Gastrocnemius medialis (tissue), 4 donors: ENCODE results near the gene WDR76. TPM values are rescaled to one million over a fixed set of nuclear protein-coding genes. Genes with fewer than 3 reads are reported as not detected.

Experiments used
- ATAC-seq, 2 donors: fragments of 150-250 bp; one replicate each; pipeline ENCODE4 v1.9.1; 2016
- DNase-seq, 2 donors: peaks; one replicate each; pipeline ENCODE4 v3.0.0-alpha.2; 2019
- H3K27ac ChIP-seq, 4 donors: fragments of 200-600 bp; sonication (generic); 1 replicate in 1 of 4; 2 replicates in 3 of 4; pipeline ENCODE4 v1.5.1; 2016 to 2018; ENCODE audit warnings: mild to moderate bottlenecking in 2 of 4, moderate library complexity in 1 of 4
- H3K27me3 ChIP-seq, 3 donors: fragments of 200-600 bp; sonication (generic) in 2 of 3; 1 replicate in 1 of 3; 2 replicates in 2 of 3; pipeline versions ENCODE4 v1.5.1 to v1.6.0; 2016 to 2019; ENCODE audit warnings: mild to moderate bottlenecking in 1 of 3, moderate library complexity in 1 of 3
- H3K36me3 ChIP-seq, 2 donors: fragments of 200-600 bp; sonication (generic) in 1 of 2; one replicate each; pipeline ENCODE4 v1.5.1; 2017 to 2018
- H3K4me1 ChIP-seq, 2 donors: fragments of 200-600 bp; sonication (generic) in 1 of 2; one replicate each; pipeline ENCODE4 v1.5.1; 2016 to 2017; ENCODE audit warnings: mild to moderate bottlenecking in 2 of 2
- H3K4me3 ChIP-seq, 4 donors: fragments of 200-600 bp; sonication (generic) in 3 of 4; 1 replicate in 1 of 4; 2 replicates in 3 of 4; pipeline ENCODE4 v1.5.1; 2016 to 2019; ENCODE audit warnings: mild to moderate bottlenecking in 2 of 4
- H3K9me3 ChIP-seq, 3 donors: fragments of 200-600 bp; sonication (generic) in 2 of 3; 1 replicate in 1 of 3; 2 replicates in 2 of 3; pipeline ENCODE4 v1.5.1; 2016 to 2019
- POLR2A ChIP-seq, 2 donors: fragments of 450-650 bp; IDR thresholded peaks; one replicate each; pipeline ENCODE4 v1.6.1; 2017; ENCODE audit warnings: antibody characterized with exemption in 2 of 2, mild to moderate bottlenecking in 2 of 2, moderate library complexity in 2 of 2
- in situ Hi-C, 4 donors: fragments of 200-750 bp; cut with MboI; loops; one replicate each; pipeline versions ENCODE4 v1.15.0 to v1.8.0; 2017; ENCODE audit warnings: low sequenced_read_pairs in 4 of 4
- intact Hi-C: fragments of 100-400 bp; cut with DNase I; formaldehyde crosslinking; loops from one replicate; pipeline ENCODE4 v1.15.1; 2023; ENCODE audit warnings: low total_unique reads
- total RNA-seq, 4 donors: library from RNA; depleted of rRNA; stranded (reverse); fragments of >200 nt; gene quantifications; one replicate each; pipeline versions ENCODE4 v1.1.0 to v1.2.3, GENCODE V29; 2016
- TF ChIP-seq, protein P1 (sequence below), 5 experiments: fragments of 450-650 bp in 3 of 5; fragments of 200-600 bp in 2 of 5; sonication (generic) in 2 of 5; IDR thresholded peaks in 4 of 5; conservative IDR thresholded peaks in 1 of 5; 1 replicate in 4 of 5; 2 replicates in 1 of 5; pipeline ENCODE4 v1.5.1; 2016 to 2019; ENCODE audit warnings: antibody characterized with exemption in 5 of 5, mild to moderate bottlenecking in 3 of 5, moderate library complexity in 3 of 5

The WDR76 gene
- total RNA-seq, 4 donors from 2014 or later, result 0.12 to 1.0 (median 0.37) TPM

DNA sequence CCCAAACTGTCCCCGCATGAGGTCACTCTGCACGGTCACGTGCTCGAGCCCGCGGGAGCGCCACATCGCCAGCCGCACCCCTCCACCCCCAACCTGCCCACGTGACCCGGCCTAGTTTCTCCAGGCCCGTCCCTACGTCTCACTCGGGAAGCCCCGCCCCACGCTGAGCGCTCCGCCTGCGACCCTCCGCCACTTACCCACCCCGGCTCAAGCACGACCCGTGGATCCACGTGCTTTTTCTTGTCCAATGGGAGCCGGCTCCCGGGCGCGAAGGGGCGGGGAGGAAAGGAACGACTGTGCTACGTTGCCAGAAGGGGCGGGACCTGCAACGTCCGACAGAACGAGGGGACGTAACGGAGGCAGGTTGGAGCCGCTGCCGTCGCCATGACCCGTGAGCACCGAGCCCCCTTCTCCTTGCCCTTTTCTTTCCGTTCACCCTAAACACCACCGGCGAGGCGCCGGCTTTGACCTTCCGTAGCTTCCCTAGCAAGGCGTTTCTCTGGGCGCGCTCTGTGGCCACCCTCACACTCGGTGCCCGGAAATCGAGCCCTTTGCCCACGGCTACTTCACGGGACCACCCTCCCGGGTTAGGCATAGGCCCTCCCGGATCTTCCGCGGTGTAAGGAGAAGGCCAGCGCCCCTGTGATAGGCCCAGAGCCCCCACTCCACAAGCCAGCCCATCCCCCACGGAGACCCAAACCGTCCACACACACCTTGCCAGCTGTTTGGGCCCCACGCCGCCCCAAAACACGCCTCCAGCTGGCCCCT is 34.6 kb upstream of the WDR76 start, which contains the start of gene SERF2:
TSS of gene SERF2 (plus strand) at position 328 of the 768 bp plus-strand sequence. CDS start at position 385, 57 bp downstream.
- Histone ChIP-seq H3K36me3 (peaks cover 0 to 32% of the 10 kb centered on the region in 2 donors), H3K9me3 (no peaks in the 10 kb centered on the region), H3K4me3 (peak within 1 kb of the TSS; percentile 91 to 100 (median 94)), H3K27ac (peak within 1 kb of the TSS; percentile 96 to 100 (median 99)), H3K4me1 (peaks cover 40 to 46% of the 10 kb centered on the region in 2 donors), H3K27me3 (no peaks in the 10 kb centered on the region)
- intact Hi-C loops (loop anchor here (1.0 to 10.0 kb wide), 3 partner anchors 15 to 935 kb away; partner anchors contain the start of gene EIF3J), in situ Hi-C loops (loop anchor here in 1 of 4 donors (25.0 kb wide), 2 partner anchors 920 to 1845 kb away; partner anchors contain the start of genes B2M, PATL2 and SQOR)
- DNase-seq, result peak; percentile 100
- ATAC-seq, result peak; percentile 83 to 91
- TF ChIP-seq POLR2A (IDR thresholded peaks at IDR 0.05), result peak; percentile 99
- TF ChIP-seq, protein P1, sequence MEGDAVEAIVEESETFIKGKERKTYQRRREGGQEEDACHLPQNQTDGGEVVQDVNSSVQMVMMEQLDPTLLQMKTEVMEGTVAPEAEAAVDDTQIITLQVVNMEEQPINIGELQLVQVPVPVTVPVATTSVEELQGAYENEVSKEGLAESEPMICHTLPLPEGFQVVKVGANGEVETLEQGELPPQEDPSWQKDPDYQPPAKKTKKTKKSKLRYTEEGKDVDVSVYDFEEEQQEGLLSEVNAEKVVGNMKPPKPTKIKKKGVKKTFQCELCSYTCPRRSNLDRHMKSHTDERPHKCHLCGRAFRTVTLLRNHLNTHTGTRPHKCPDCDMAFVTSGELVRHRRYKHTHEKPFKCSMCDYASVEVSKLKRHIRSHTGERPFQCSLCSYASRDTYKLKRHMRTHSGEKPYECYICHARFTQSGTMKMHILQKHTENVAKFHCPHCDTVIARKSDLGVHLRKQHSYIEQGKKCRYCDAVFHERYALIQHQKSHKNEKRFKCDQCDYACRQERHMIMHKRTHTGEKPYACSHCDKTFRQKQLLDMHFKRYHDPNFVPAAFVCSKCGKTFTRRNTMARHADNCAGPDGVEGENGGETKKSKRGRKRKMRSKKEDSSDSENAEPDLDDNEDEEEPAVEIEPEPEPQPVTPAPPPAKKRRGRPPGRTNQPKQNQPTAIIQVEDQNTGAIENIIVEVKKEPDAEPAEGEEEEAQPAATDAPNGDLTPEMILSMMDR (IDR thresholded peaks at IDR 0.05 in 4 of 5, conservative IDR thresholded peaks at IDR 0.05 in 1 of 5), result no peak

DNA sequence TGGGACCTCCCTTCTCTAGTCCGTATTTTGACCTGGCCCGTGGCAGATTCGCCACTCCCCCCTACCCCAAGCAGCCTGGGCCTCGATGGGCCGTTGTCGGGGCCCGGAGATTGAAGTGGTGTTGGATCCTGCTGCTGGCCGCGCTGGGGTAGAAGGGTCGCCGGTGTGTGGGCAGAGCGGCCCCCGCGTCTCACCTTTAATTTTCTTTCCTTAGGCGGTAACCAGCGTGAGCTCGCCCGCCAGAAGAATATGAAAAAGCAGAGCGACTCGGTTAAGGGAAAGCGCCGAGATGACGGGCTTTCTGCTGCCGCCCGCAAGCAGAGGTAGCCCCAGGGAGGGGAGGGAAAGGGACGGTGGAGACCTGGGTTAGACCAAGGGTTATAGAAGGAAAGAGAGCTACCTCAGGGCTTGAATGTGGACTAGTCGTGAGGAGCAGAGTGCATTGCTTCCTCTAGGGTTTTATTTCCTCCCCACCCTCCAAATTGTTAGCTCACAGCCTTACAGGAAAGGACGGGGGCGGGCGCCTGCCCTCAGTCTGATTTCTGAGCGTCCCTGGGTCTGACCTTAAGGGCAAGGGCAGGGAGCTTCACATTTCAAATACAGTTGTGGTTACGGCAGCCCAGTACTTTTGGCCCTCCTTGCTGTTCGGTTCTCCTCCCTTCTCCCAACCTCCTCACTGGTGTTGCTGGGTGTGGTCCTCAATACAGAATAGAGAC is 33.9 kb upstream of the WDR76 start:
- intact Hi-C loops, result loop anchor here (1.0 to 10.0 kb wide), 3 partner anchors 16 to 934 kb away; partner anchors contain the start of gene EIF3J
- in situ Hi-C loops, result loop anchor here in 1 of 4 donors (25.0 kb wide), 2 partner anchors 919 to 1844 kb away; partner anchors contain the start of genes B2M, PATL2 and SQOR
- H3K4me1 ChIP-seq, result peaks cover 45 to 47% of the 10 kb centered on the region in 2 donors
- H3K36me3 ChIP-seq, result peaks cover 0 to 34% of the 10 kb centered on the region in 2 donors
- peak overlapping the region; percentile 96 to 100 (median 99) for H3K27ac ChIP-seq
- peak; percentile 4 to 28 for ATAC-seq
- no peaks in the 10 kb centered on the region for H3K9me3 ChIP-seq
- peak overlapping the region; percentile 91 to 100 (median 94) for H3K4me3 ChIP-seq
- no peaks in the 10 kb centered on the region for H3K27me3 ChIP-seq
- TF ChIP-seq POLR2A (IDR thresholded peaks at IDR 0.05), result peak; percentile 11 to 22
- TF ChIP-seq, protein P1 (IDR thresholded peaks at IDR 0.05 in 4 of 5, conservative IDR thresholded peaks at IDR 0.05 in 1 of 5), result peak in 3 of 5 experiments; percentile 14 to 24 (median 16)
- DNase-seq, result peak in 1 of 2 donors; percentile 68

DNA sequence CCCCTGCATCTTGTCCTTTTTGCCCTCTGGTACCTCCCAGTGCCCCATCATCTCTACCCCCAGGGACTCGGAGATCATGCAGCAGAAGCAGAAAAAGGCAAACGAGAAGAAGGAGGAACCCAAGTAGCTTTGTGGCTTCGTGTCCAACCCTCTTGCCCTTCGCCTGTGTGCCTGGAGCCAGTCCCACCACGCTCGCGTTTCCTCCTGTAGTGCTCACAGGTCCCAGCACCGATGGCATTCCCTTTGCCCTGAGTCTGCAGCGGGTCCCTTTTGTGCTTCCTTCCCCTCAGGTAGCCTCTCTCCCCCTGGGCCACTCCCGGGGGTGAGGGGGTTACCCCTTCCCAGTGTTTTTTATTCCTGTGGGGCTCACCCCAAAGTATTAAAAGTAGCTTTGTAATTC is 33.2 kb upstream of the WDR76 start:
- in situ Hi-C loops (loop anchor here in 1 of 4 donors (25.0 kb wide), 2 partner anchors 919 to 1844 kb away; partner anchors contain the start of genes B2M, PATL2 and SQOR), intact Hi-C loops (loop anchor here (5.0 to 10.0 kb wide), 2 partner anchors 741 to 934 kb away; partner anchors contain the start of gene EIF3J)
- Histone ChIP-seq H3K9me3 (no peaks in the 10 kb centered on the region), H3K27ac (peak overlapping the region; percentile 96 to 100 (median 99)), H3K27me3 (no peaks in the 10 kb centered on the region), H3K4me3 (peak overlapping the region; percentile 91 to 100 (median 94)), H3K4me1 (peaks cover 48 to 49% of the 10 kb centered on the region in 2 donors), H3K36me3 (peaks cover 0 to 35% of the 10 kb centered on the region in 2 donors)
- DNase-seq, result peak in 1 of 2 donors; percentile 39
- TF ChIP-seq, protein P1 (IDR thresholded peaks at IDR 0.05 in 4 of 5, conservative IDR thresholded peaks at IDR 0.05 in 1 of 5), result no peak
- TF ChIP-seq POLR2A (IDR thresholded peaks at IDR 0.05), result no peak
- no peak for ATAC-seq
